HCT116 (cell line): ENCODE measurements around the gene VSTM2B. TPM values are rescaled to one million over a fixed set of nuclear protein-coding genes. Genes with fewer than 3 reads are reported as not detected.

ENCODE experiments used
- ATAC-seq: fragments of 200-7000 bp; cut with Tn5 transposase; 2 replicates; pipeline ENCODE4 v1.9.1; 2020; ENCODE audit warnings: mild to moderate bottlenecking, moderate library complexity
- BruUV-seq: library from RNA; stranded (reverse); fragments of 400-500 nt; replicated peaks from 2 replicates; lab custom pipeline; 2021; lab: Mats Ljungman, UMichigan
- CTCF ChIA-PET: fragments of 300-600 bp; sonication (Branson Sonifier 250); formaldehyde crosslinking; loops from one replicate; lab custom pipeline; 2021; ENCODE audit warnings: antibody characterized with exemption; lab: Charles Lee
- POLR2A ChIA-PET: fragments of 300-600, 350-600 bp; sonication (Branson Sonifier 250); formaldehyde crosslinking; loops from one replicate; lab custom pipeline; 2021; ENCODE audit warnings: antibody characterized with exemption; lab: Charles Lee
- RAD21 ChIA-PET, 2 experiments: fragments of 300-600 bp; sonication (Branson Sonifier 250); formaldehyde crosslinking; loops; one replicate each; lab custom pipeline; 2023; ENCODE audit warnings: low total read pairs in 2 of 2; ENCODE audit not compliant: uncharacterized antibody in 2 of 2, unreplicated experiment in 2 of 2, low non-redundant PET in 1 of 2; lab: Charles Lee
- DNase-seq: peaks from one replicate; pipeline ENCODE4 v3.0.0-alpha.2; 2010; ENCODE audit warnings: low read depth, low spot score
- H2AFZ ChIP-seq: fragments of 200-600 bp; shearing (Covaris generic), sonication (generic); 2 replicates; pipeline ENCODE4 v1.6.1; 2017; ENCODE audit warnings: low read depth, mixed run types, mixed read lengths, antibody characterized with exemption, low read length; ENCODE audit not compliant: poor library complexity, severe bottlenecking
- H3K27ac ChIP-seq: 2 replicates; pipeline ENCODE4 v1.5.1; 2012; ENCODE audit warnings: low read depth, low read length
- H3K27me3 ChIP-seq: fragments of 200-600 bp; sonication (generic); 2 replicates; pipeline ENCODE4 v1.6.1; 2016; ENCODE audit warnings: mixed run types, low read length, mixed read lengths; ENCODE audit not compliant: insufficient read depth
- H3K36me3 ChIP-seq, 2 experiments: fragments of 200-500 bp in 1 of 2; fragments of 200-600 bp in 1 of 2; sonication (Bioruptor generic) in 1 of 2; sonication (generic) in 1 of 2; 2 replicates each; pipeline versions ENCODE4 v1.5.1 to v1.6.1; 2014 to 2016; ENCODE audit warnings: low read length in 2 of 2, inconsistent platforms in 1 of 2, mixed read lengths in 1 of 2, mixed run types in 1 of 2; ENCODE audit not compliant: insufficient read depth in 2 of 2, control insufficient read depth in 1 of 2
- H3K4me1 ChIP-seq, 2 experiments: fragments of 200-600 bp in 1 of 2; sonication (generic) in 1 of 2; 2 replicates each; pipeline versions ENCODE4 v1.5.1 to v1.6.1; 2012 to 2017; ENCODE audit warnings: low read length in 2 of 2, inconsistent platforms in 1 of 2, mild to moderate bottlenecking in 1 of 2, mixed read lengths in 1 of 2, mixed run types in 1 of 2, moderate library complexity in 1 of 2; ENCODE audit not compliant: insufficient read depth in 2 of 2, control insufficient read depth in 1 of 2
- H3K4me2 ChIP-seq: fragments of 200-600 bp; sonication (generic); 2 replicates; pipeline ENCODE4 v1.6.1; 2017; ENCODE audit warnings: mixed run types, low read length, mixed read lengths
- H3K4me3 ChIP-seq, 2 experiments: fragments of 200-600 bp in 1 of 2; sonication (generic) in 1 of 2; replicated peaks in 1 of 2; 2 replicates each; pipeline ENCODE4 v1.5.1; 2011 to 2016; ENCODE audit warnings: low read length in 2 of 2, control low read depth in 1 of 2, low read depth in 1 of 2, mild to moderate bottlenecking in 1 of 2, mixed read lengths in 1 of 2, mixed run types in 1 of 2
- H3K79me2 ChIP-seq: fragments of 200-600 bp; sonication (generic); 2 replicates; pipeline ENCODE4 v1.6.1; 2017; ENCODE audit warnings: mild to moderate bottlenecking, mixed run types, low read length, moderate library complexity, mixed read lengths; ENCODE audit not compliant: insufficient read depth
- H3K9ac ChIP-seq: fragments of 200-600 bp; sonication (generic); 2 replicates; pipeline ENCODE4 v1.6.1; 2016; ENCODE audit warnings: low read length, mixed read lengths
- H3K9me2 ChIP-seq: fragments of 200-600 bp; sonication (generic), shearing (Covaris generic); 2 replicates; pipeline ENCODE4 v1.6.1; 2017; ENCODE audit warnings: mixed run types, mild to moderate bottlenecking, moderate library complexity; ENCODE audit not compliant: insufficient read depth
- H3K9me3 ChIP-seq, 2 experiments: fragments of 200-500 bp in 1 of 2; fragments of 200-600 bp in 1 of 2; sonication (Bioruptor generic) in 1 of 2; sonication (generic) in 1 of 2; 2 replicates each; pipeline ENCODE4 v1.6.1; 2014 to 2017; ENCODE audit warnings: low read length in 2 of 2, mixed read lengths in 2 of 2, inconsistent platforms in 1 of 2, low read depth in 1 of 2, mild to moderate bottlenecking in 1 of 2, mixed run types in 1 of 2, moderate library complexity in 1 of 2; ENCODE audit not compliant: control insufficient read depth in 1 of 2, insufficient read depth in 1 of 2
- H4K20me1 ChIP-seq: fragments of 200-600 bp; sonication (generic), shearing (Covaris generic); 2 replicates; pipeline ENCODE4 v1.6.1; 2017; ENCODE audit warnings: mixed run types, mild to moderate bottlenecking, moderate library complexity; ENCODE audit not compliant: insufficient read depth
- CEBPB ChIP-seq: IDR thresholded peaks from 2 replicates; pipeline ENCODE4 v1.6.1; 2012; ENCODE audit warnings: low read depth
- ELF1 ChIP-seq: IDR thresholded peaks from 2 replicates; pipeline ENCODE4 v1.6.1; 2012; ENCODE audit warnings: low read depth, borderline replicate concordance
- EZH2 ChIP-seq: fragments of 200-600 bp; sonication (generic); IDR thresholded peaks from 2 replicates; pipeline ENCODE4 v1.6.1; 2017; ENCODE audit warnings: antibody characterized with exemption, mixed run types
- JUND ChIP-seq: IDR thresholded peaks from 2 replicates; pipeline ENCODE4 v1.6.1; 2012
- POLR2A ChIP-seq: IDR thresholded peaks from 2 replicates; pipeline ENCODE4 v1.7.0; 2011; ENCODE audit warnings: borderline replicate concordance; ENCODE audit not compliant: insufficient read depth, insufficient read length; ENCODE audit errors: extremely low read depth
- POLR2AphosphoS5 ChIP-seq: IDR thresholded peaks from 2 replicates; pipeline ENCODE4 v1.6.1; 2011; ENCODE audit warnings: mild to moderate bottlenecking, low read depth, low read length, moderate library complexity
- REST ChIP-seq: IDR thresholded peaks from 2 replicates; pipeline ENCODE4 v1.6.1; 2012; ENCODE audit warnings: low read depth
- intact Hi-C: fragments of 100-400 bp; cut with micrococcal nuclease; formaldehyde crosslinking; loops from 2 replicates; pipeline ENCODE4 v1.10.0; 2022
- total RNA-seq: library from RNA; stranded (reverse); gene quantifications from one replicate; pipeline ENCODE4 v1.2.1, GENCODE V29; 2021; ENCODE audit not compliant: unreplicated experiment

VSTM2B gene
- total RNA-seq, 1 experiment from 2014 or later = not detected

GRCh38 chr19:29491491-29491890 is 34.3 kb upstream of the VSTM2B start:
- intact Hi-C loops = no loop called here
- TF ChIP-seq REST (no peak), JUND (no peak), CEBPB (no peak), POLR2A (no peak), POLR2AphosphoS5 (no peak), ELF1 (no peak), EZH2 (no peak)
- no TSS peak for BruUV-seq
- no peaks in the 10 kb centered on the region for H3K36me3 ChIP-seq
- no peaks in the 10 kb centered on the region for H3K9me2 ChIP-seq
- ATAC-seq = no peak
- no peak for DNase-seq
- H3K4me2 ChIP-seq = no peak overlapping the region
- H2AFZ ChIP-seq = no peak overlapping the region
- CTCF ChIA-PET = no interaction called here
- peaks cover 32% of the 10 kb centered on the region for H3K27me3 ChIP-seq
- H3K79me2 ChIP-seq = no peaks in the 10 kb centered on the region
- H3K27ac ChIP-seq = no peak overlapping the region
- RAD21 ChIA-PET = no interaction called here
- H3K9me3 ChIP-seq = no peaks in the 10 kb centered on the region
- H4K20me1 ChIP-seq = no peaks in the 10 kb centered on the region
- no peak overlapping the region for H3K9ac ChIP-seq
- H3K4me1 ChIP-seq = no peaks in the 10 kb centered on the region
- no peak overlapping the region for H3K4me3 ChIP-seq
- POLR2A ChIA-PET = no interaction called here
